LNCaP clone FGC (cell line): ENCODE data around the gene CLSTN2.

ENCODE experiments used
- DNase-seq: peaks from one replicate; pipeline ENCODE4 v3.0.0-alpha.2; 2011; ENCODE audit warnings: low read depth
- H3K4me3 ChIP-seq: 2 replicates; pipeline ENCODE4 v1.5.1; 2011; ENCODE audit warnings: mild to moderate bottlenecking, low read depth, low read length, control low read depth
- CTCF ChIP-seq: IDR thresholded peaks from 2 replicates; pipeline ENCODE4 v1.5.1; 2012; ENCODE audit warnings: mild to moderate bottlenecking; ENCODE audit not compliant: control insufficient read depth, insufficient read depth; ENCODE audit errors: extremely low read depth

Gene CLSTN2

GRCh38 chr3:140160553-140160952 is 225.6 kb downstream of the CLSTN2 start:
- no peak overlapping the region for H3K4me3 ChIP-seq
- no peak for DNase-seq
- TF ChIP-seq CTCF: no peak

GRCh38 chr3:140162551-140162950 is 227.6 kb downstream of the CLSTN2 start:
- no peak overlapping the region for H3K4me3 ChIP-seq
- no peak for DNase-seq
- TF ChIP-seq CTCF: no peak

- H3K4me3 ChIP-seq: no peak overlapping the region
- no peak for DNase-seq
- TF ChIP-seq CTCF: no peak
Measured at GRCh38 chr3:140163159-140163763, 228.3 kb downstream of the CLSTN2 start.

- H3K4me3 ChIP-seq: no peak overlapping the region
- DNase-seq: no peak
- no peak for TF ChIP-seq CTCF
Measured at GRCh38 chr3:140164156-140164555, 229.2 kb downstream of the CLSTN2 start.

GRCh38 chr3:140164922-140165590 is 230.1 kb downstream of the CLSTN2 start:
- TF ChIP-seq CTCF: no peak

GRCh38 chr3:140165781-140166180 is 230.8 kb downstream of the CLSTN2 start:
- TF ChIP-seq CTCF: no peak
- DNase-seq: no peak
- H3K4me3 ChIP-seq: no peak overlapping the region

More at GRCh38 chr3:140164922-140165590, 230.1 kb downstream of the CLSTN2 start:
- no peak overlapping the region for H3K4me3 ChIP-seq
- no peak for DNase-seq
